LNCaP clone FGC (cell line): ENCODE results near the gene ORC5.

ENCODE experiments used
- DNase-seq: peaks from one replicate; pipeline ENCODE4 v3.0.0-alpha.2; 2011; ENCODE audit warnings: low read depth
- H3K4me3 ChIP-seq: 2 replicates; pipeline ENCODE4 v1.5.1; 2011; ENCODE audit warnings: mild to moderate bottlenecking, low read depth, low read length, control low read depth
- CTCF ChIP-seq: IDR thresholded peaks from 2 replicates; pipeline ENCODE4 v1.5.1; 2012; ENCODE audit warnings: mild to moderate bottlenecking; ENCODE audit not compliant: control insufficient read depth, insufficient read depth; ENCODE audit errors: extremely low read depth

Gene ORC5

GRCh38 chr7:104089612-104090011, 118.2 kb downstream of the ORC5 start:
- H3K4me3 ChIP-seq, result no peak overlapping the region
- DNase-seq, result no peak
- TF ChIP-seq CTCF, result no peak

- no peak overlapping the region for H3K4me3 ChIP-seq
- DNase-seq, result no peak
Measured at GRCh38 chr7:104089061-104089460, 118.8 kb downstream of the ORC5 start.

More at GRCh38 chr7:104089061-104089460, 118.8 kb downstream of the ORC5 start:
- TF ChIP-seq CTCF, result no peak
